ENCODE measurements around the gene KCNIP3.

GRCh38 chr2:95389245-95390119 is 92.3 kb downstream of the KCNIP3 start:
- TF ChIP-seq EGR1 (IDR thresholded peaks at IDR 0.05; ENCODE audit: low read depth in 2 of 2) = no peak
- TF ChIP-seq CTCF (IDR thresholded peaks at IDR 0.05; ENCODE audit: low read depth, low read length, missing input control) = peak; percentile 69
- TF ChIP-seq SP1 (IDR thresholded peaks at IDR 0.05) = no peak
- TF ChIP-seq GABPA (IDR thresholded peaks at IDR 0.05 in 1 of 2, conservative IDR thresholded peaks at IDR 0.05 in 1 of 2) = no peak
- no peak for TF ChIP-seq REST (IDR thresholded peaks at IDR 0.05)
- peak; percentile 75 to 80 for TF ChIP-seq RAD21 (IDR thresholded peaks at IDR 0.05)
- TF ChIP-seq TAF1 (conservative IDR thresholded peaks at IDR 0.05) = no peak
- TF ChIP-seq JUND (IDR thresholded peaks at IDR 0.05) = no peak
- TF ChIP-seq YY1 (IDR thresholded peaks at IDR 0.05) = no peak
- no peak for TF ChIP-seq FOXA1 (IDR thresholded peaks at IDR 0.05)
- TF ChIP-seq MAX (IDR thresholded peaks at IDR 0.05) = no peak
- TF ChIP-seq RXRA (IDR thresholded peaks at IDR 0.05) = no peak

Data from liver (tissue), 3 donors.